Heart left ventricle (tissue), 16 donors: Measurements from ENCODE around the gene FAM163A. TPM values are rescaled to one million over a fixed set of nuclear protein-coding genes. Genes with fewer than 3 reads are reported as not detected.

Experiments
- ATAC-seq, 4 donors: fragments of 200-7000 bp; cut with Tn5 transposase; one replicate each; pipeline ENCODE4 v1.9.1; 2020 to 2022; ENCODE audit warnings: moderate library complexity in 4 of 4, mild to moderate bottlenecking in 3 of 4, moderate number of reproducible peaks in 1 of 4
- DNase-seq, 5 donors: peaks; one replicate each; pipeline ENCODE4 v3.0.0-alpha.2; 2020
- H3K27ac ChIP-seq, 12 donors: fragments of 200-600 bp; sonication (generic) in 4 of 12; one replicate each; pipeline versions ENCODE4 v1.5.0 to v1.8.0; 2016 to 2022; ENCODE audit warnings: mild to moderate bottlenecking in 2 of 12
- H3K27me3 ChIP-seq, 9 donors: fragments of 200-600 bp; sonication (generic) in 2 of 9; one replicate each; pipeline versions ENCODE4 v1.5.1 to v1.8.0; 2016 to 2022; ENCODE audit warnings: mild to moderate bottlenecking in 3 of 9
- H3K36me3 ChIP-seq, 9 donors: fragments of 200-600 bp; sonication (generic) in 2 of 9; one replicate each; pipeline versions ENCODE4 v1.5.0 to v1.8.0; 2018 to 2022; ENCODE audit warnings: mild to moderate bottlenecking in 2 of 9
- H3K4me1 ChIP-seq, 12 donors: fragments of 200-600 bp; sonication (generic) in 4 of 12; one replicate each; pipeline versions ENCODE4 v1.5.0 to v1.8.0; 2016 to 2022; ENCODE audit warnings: mild to moderate bottlenecking in 3 of 12
- H3K4me3 ChIP-seq, 12 donors: fragments of 200-600 bp; sonication (generic) in 4 of 12; one replicate each; pipeline versions ENCODE4 v1.5.0 to v1.8.0; 2017 to 2022; ENCODE audit warnings: mild to moderate bottlenecking in 9 of 12, moderate library complexity in 4 of 12
- H3K9me3 ChIP-seq, 12 donors: fragments of 200-600 bp; sonication (generic) in 4 of 12; one replicate each; pipeline versions ENCODE4 v1.5.0 to v1.8.0; 2016 to 2022; ENCODE audit warnings: mild to moderate bottlenecking in 1 of 12
- CTCF ChIP-seq, 12 donors: fragments of 200-600 bp; sonication (generic) in 4 of 12; IDR thresholded peaks; one replicate each; pipeline versions ENCODE4 v1.5.0 to v1.8.0; 2018 to 2022; ENCODE audit warnings: antibody characterized with exemption in 12 of 12, mild to moderate bottlenecking in 5 of 12
- POLR2A ChIP-seq, 2 donors: fragments of 450-650 bp; IDR thresholded peaks; one replicate each; pipeline ENCODE4 v1.6.1; 2017; ENCODE audit warnings: antibody characterized with exemption in 2 of 2, mild to moderate bottlenecking in 2 of 2, moderate library complexity in 2 of 2
- WGBS, 4 donors: extraction: QIAGEN DNeasy Blood & Tissue Kit in 2 of 4; methylation state at CpG; one replicate each; pipeline versions ENCODE4 v1.1.5 to v1.1.7; 2013 to 2018; 5-methylcytosine and 5-hydroxymethylcytosine counted together
- intact Hi-C, 10 donors: fragments of 100-400 bp; cut with DNase I; formaldehyde crosslinking; loops; one replicate each; pipeline versions ENCODE4 v1.11.1 to v1.14.2; 2022
- polyA plus RNA-seq, 2 donors: library from polyadenylated mRNA; stranded (reverse); fragments of 200-250 nt; gene quantifications; one replicate each; pipeline ENCODE4 v1.2.3, GENCODE V29; 2013
- total RNA-seq, 9 donors: library from RNA; depleted of rRNA in 2 of 9; stranded (reverse); fragments of >200 nt in 2 of 9; fragmentation: NEBNext Ultra II Directional in 3 of 9; extraction: Animal tissue kit (Norgen Biotek cat#: 25700) in 3 of 9; gene quantifications; one replicate each; pipeline versions ENCODE4 v1.1.0 to v1.2.4, GENCODE V29; 2016 to 2023
- donor health status: ischemic (EF 13 %, LVEDD 7.1; RV severe dilation, severe dysfunction).
- donor health status: healthy with polysubstance abuse.
- donor health status: DM: no; HTN: yes; CAD: no.
- donor health status: DM: no; HTN: no; CAD: no.
- donor health status: ischemic (EF 25% LVEDD 6.9; RV normal size, moderate dysfunction).
- donor health status: ischemic (EF 25% LVEDD 5.7; RV mildly dilated, moderate dysfunction).
- donor health status: healthy.
- donor health status: DM: yes; HTN: yes; CAD: no.
- donor health status: ischemic (EF 35%, LVEDD 5.7; RV mildly dilated, moderate dysfunction).
- donor health status: nonischemic (EF 11% LVEDD 7.7; RV severe dilation, severe dysfunction).
- donor health status: DM: yes; HTN: yes; CAD: no.
- donor health status: PGD.
- donor health status: ischemic (EF 29% LVEDD 5.4; RV normal size, mild dysfunction).
- donor health status: nonischemic (EF 23%, LVEDD 6.1; RV moderate dilation, normal function).

FAM163A gene
- total and polyA plus RNA-seq, 11 donors, result 0.04 to 0.28 (median 0.16) TPM; not detected in 1

- Histone ChIP-seq H3K36me3 (no peaks in the 10 kb centered on the region), H3K4me3 (peak overlapping the region in 8 of 12 donors; percentile 34 to 61 (median 50)), H3K4me1 (peaks cover 0 to 45% (median 31%) of the 10 kb centered on the region in 12 donors), H3K27me3 (peaks cover 0 to 29% (median 0%) of the 10 kb centered on the region in 9 donors), H3K27ac (peak overlapping the region in 1 of 12 donors; percentile 61), H3K9me3 (no peaks in the 10 kb centered on the region)
- 87 to 92% (median 88%) methylated on average over 25 to 28 of the region's 28 CpGs for WGBS, 4 donors
- TF ChIP-seq CTCF (IDR thresholded peaks at IDR 0.05) (no peak), POLR2A (IDR thresholded peaks at IDR 0.05) (no peak)
- peak in 1 of 5 donors; percentile 46 for DNase-seq
- no peak for ATAC-seq
- intact Hi-C loops, result loop anchor here in 4 of 10 donors (1.0 to 10.0 kb wide), 3 partner anchors 107 to 729 kb away; partner anchors contain the start of gene TOR3A (in 1 of the 4)
These were observed 70.8 kb downstream of the FAM163A start for GRCh38 chr1:179813626-179814545.

DNA sequence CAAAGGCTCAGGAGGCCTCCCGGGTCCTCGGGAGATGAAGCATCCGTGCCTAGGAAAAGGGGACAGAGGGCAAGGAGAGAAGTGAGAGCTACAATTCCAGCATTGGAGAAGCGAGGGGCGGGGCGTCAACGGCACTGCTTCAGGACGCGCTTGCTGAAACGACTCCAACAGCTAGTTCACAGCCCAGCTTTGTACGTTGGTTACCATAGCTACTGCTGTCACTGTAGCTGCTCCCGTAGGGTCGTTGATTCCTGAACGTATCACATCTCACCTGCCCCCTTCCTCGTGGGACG is 71.4 kb downstream of the FAM163A start:
- Histone ChIP-seq H3K27ac (peak overlapping the region in 8 of 12 donors; percentile 15 to 67 (median 62)), H3K4me3 (peak overlapping the region in 11 of 12 donors; percentile 14 to 61 (median 45)), H3K27me3 (peaks cover 0 to 29% (median 0%) of the 10 kb centered on the region in 9 donors), H3K9me3 (no peaks in the 10 kb centered on the region), H3K36me3 (no peaks in the 10 kb centered on the region), H3K4me1 (peaks cover 0 to 46% (median 30%) of the 10 kb centered on the region in 12 donors)
- TF ChIP-seq CTCF (IDR thresholded peaks at IDR 0.05), result no peak
- TF ChIP-seq POLR2A (IDR thresholded peaks at IDR 0.05), result peak in 1 of 2 donors; percentile 8
- ATAC-seq (peak; percentile 16 to 52 (median 36)), DNase-seq (peak in 3 of 5 donors; percentile 68 to 79 (median 75))
- WGBS, 4 donors, result 1 to 4% (median 2%) methylated on average over 13 to 16 of the region's 16 CpGs
- intact Hi-C loops, result loop anchor here in 4 of 10 donors (1.0 to 10.0 kb wide), 3 partner anchors 108 to 730 kb away; partner anchors contain the start of gene TOR3A (in 1 of the 4)

DNA sequence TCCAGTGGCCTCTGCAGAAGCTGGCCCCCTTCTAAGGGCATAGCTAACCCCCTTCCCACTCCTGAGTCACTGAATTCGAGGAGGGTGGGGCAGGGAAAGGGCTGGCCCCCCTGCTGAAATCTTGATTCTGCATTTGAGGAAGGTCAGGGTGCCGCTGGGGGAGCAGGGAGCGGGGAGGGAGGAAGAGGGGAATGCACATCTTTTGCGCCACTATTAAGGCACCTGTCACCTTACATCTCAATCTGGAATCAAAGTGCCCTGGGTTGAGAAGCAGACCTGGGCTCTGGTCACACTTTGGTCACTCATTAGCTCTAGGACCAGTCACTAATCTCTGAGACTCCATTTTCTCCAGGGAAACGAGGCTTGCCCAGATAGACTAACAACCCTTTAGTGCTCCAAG is 72.5 kb downstream of the FAM163A start:
- H3K4me3 ChIP-seq, result peak overlapping the region in 10 of 12 donors; percentile 14 to 61 (median 46)
- no peaks in the 10 kb centered on the region for H3K9me3 ChIP-seq
- H3K4me1 ChIP-seq, result peaks cover 0 to 43% (median 27%) of the 10 kb centered on the region in 12 donors
- peak overlapping the region in 10 of 12 donors; percentile 13 to 67 (median 60) for H3K27ac ChIP-seq
- intact Hi-C loops, result loop anchor here in 3 of 10 donors (2.0 to 10.0 kb wide), 3 partner anchors 67 to 731 kb away; partner anchors contain the start of genes TOR1AIP1 (in 1 of the 3) and TOR3A (in 1 of the 3)
- H3K36me3 ChIP-seq, result no peaks in the 10 kb centered on the region
- ATAC-seq (no peak), DNase-seq (peak in 1 of 5 donors; percentile 51)
- 32 to 43% (median 40%) methylated on average over 5 of the region's 5 CpGs for WGBS, 4 donors
- TF ChIP-seq POLR2A (IDR thresholded peaks at IDR 0.05) (no peak), CTCF (IDR thresholded peaks at IDR 0.05) (no peak)
- peaks cover 0 to 21% (median 0%) of the 10 kb centered on the region in 9 donors for H3K27me3 ChIP-seq
